Measurements from ENCODE around the gene INSYN1.
A peak's percentile ranks its signal among the peaks of the same experiment; 100 is the strongest.

DNA sequence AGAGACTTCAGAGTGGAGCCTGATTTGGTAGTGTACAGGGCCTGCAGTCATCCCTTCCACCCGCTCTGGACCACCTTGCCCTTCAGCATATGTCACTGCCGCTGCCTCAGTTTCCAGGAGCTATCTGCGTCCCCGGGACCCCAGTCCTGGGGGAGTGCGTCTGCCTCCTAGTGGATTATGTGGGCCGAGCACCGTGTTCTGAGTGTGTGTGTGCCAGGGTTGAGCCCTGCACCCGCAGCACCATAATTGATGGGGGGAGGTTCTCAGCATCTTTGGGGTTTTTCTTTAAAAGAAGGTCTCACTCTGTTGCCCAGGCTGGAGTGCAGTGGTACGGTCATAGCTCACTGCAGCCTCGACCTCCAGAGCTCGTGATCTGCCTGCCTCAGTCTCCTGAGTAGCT, 35.3 kb downstream of the INSYN1 start:
- TF ChIP-seq POLR2A (IDR thresholded peaks at IDR 0.05; ENCODE audit: low read depth, low read length) (no peak), EZH2 (IDR thresholded peaks at IDR 0.05; ENCODE audit: borderline replicate concordance, low read depth, low read length, severe bottlenecking) (no peak), POLR2AphosphoS5 (IDR thresholded peaks at IDR 0.05; ENCODE audit: insufficient read depth, low read depth, low read length) (no peak), MYC (IDR thresholded peaks at IDR 0.05; ENCODE audit: low read depth, low read length) (no peak), JUN (IDR thresholded peaks at IDR 0.05; ENCODE audit: borderline replicate concordance, insufficient read depth, insufficient read length, low read depth) (no peak), FOS (IDR thresholded peaks at IDR 0.05; ENCODE audit: borderline replicate concordance, insufficient read depth, low read length) (no peak)
- TF ChIP-seq, protein P1, sequence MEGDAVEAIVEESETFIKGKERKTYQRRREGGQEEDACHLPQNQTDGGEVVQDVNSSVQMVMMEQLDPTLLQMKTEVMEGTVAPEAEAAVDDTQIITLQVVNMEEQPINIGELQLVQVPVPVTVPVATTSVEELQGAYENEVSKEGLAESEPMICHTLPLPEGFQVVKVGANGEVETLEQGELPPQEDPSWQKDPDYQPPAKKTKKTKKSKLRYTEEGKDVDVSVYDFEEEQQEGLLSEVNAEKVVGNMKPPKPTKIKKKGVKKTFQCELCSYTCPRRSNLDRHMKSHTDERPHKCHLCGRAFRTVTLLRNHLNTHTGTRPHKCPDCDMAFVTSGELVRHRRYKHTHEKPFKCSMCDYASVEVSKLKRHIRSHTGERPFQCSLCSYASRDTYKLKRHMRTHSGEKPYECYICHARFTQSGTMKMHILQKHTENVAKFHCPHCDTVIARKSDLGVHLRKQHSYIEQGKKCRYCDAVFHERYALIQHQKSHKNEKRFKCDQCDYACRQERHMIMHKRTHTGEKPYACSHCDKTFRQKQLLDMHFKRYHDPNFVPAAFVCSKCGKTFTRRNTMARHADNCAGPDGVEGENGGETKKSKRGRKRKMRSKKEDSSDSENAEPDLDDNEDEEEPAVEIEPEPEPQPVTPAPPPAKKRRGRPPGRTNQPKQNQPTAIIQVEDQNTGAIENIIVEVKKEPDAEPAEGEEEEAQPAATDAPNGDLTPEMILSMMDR (IDR thresholded peaks at IDR 0.05; ENCODE audit: extremely low read depth in 1 of 2, insufficient read depth in 1 of 2, low read depth in 1 of 2, low read length in 2 of 2) = peak in 1 of 2 donors; percentile 12
- TF ChIP-seq, protein P2, sequence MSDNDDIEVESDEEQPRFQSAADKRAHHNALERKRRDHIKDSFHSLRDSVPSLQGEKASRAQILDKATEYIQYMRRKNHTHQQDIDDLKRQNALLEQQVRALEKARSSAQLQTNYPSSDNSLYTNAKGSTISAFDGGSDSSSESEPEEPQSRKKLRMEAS (IDR thresholded peaks at IDR 0.05; ENCODE audit: insufficient read depth, insufficient read length) = no peak

Measured in endothelial cell of umbilical vein (primary cell).